Left ventricle myocardium inferior (tissue), 1 donor: Measurements from ENCODE around the gene BAG2. TPM values are rescaled to one million over a fixed set of nuclear protein-coding genes. Genes with fewer than 3 reads are reported as not detected.

Experiments used
- DNase-seq: peaks from one replicate; pipeline ENCODE4 v3.0.0-alpha.2; 2020
- H3K27ac ChIP-seq: fragments of 200-600 bp; replicated peaks from 2 replicates; pipeline ENCODE4 v1.8.0; 2021
- H3K27me3 ChIP-seq: fragments of 200-600 bp; 2 replicates; pipeline ENCODE4 v1.8.0; 2021; ENCODE audit warnings: low read depth
- H3K36me3 ChIP-seq: fragments of 200-600 bp; 2 replicates; pipeline ENCODE4 v1.8.0; 2021
- H3K4me1 ChIP-seq: fragments of 200-600 bp; 2 replicates; pipeline ENCODE4 v1.8.0; 2021
- H3K4me3 ChIP-seq: fragments of 200-600 bp; 2 replicates; pipeline ENCODE4 v1.8.0; 2021; ENCODE audit warnings: mild to moderate bottlenecking, moderate library complexity
- H3K9me3 ChIP-seq: fragments of 200-600 bp; replicated peaks from 2 replicates; pipeline ENCODE4 v1.8.0; 2021
- intact Hi-C: fragments of 100-400 bp; cut with micrococcal nuclease; formaldehyde crosslinking; loops from one replicate; pipeline ENCODE4 v1.11.0; 2022
- total RNA-seq: library from RNA; stranded (reverse); fragmentation: NEBNext Ultra II Directional; extraction: Animal tissue kit (Norgen Biotek cat#: 25700); gene quantifications from one replicate; pipeline ENCODE4 v1.2.1, GENCODE V29; 2021
- TF ChIP-seq, protein P1 (sequence below): fragments of 200-600 bp; IDR thresholded peaks from 2 replicates; pipeline ENCODE4 v1.8.0; 2021; ENCODE audit warnings: antibody characterized with exemption, mild to moderate bottlenecking, borderline replicate concordance
- donor health status: DM: no; HTN: yes; CAD: no; lungs with severe emphysema.

BAG2 gene
- total RNA-seq, 1 donor from 2014 or later, result 11.2 TPM

DNA sequence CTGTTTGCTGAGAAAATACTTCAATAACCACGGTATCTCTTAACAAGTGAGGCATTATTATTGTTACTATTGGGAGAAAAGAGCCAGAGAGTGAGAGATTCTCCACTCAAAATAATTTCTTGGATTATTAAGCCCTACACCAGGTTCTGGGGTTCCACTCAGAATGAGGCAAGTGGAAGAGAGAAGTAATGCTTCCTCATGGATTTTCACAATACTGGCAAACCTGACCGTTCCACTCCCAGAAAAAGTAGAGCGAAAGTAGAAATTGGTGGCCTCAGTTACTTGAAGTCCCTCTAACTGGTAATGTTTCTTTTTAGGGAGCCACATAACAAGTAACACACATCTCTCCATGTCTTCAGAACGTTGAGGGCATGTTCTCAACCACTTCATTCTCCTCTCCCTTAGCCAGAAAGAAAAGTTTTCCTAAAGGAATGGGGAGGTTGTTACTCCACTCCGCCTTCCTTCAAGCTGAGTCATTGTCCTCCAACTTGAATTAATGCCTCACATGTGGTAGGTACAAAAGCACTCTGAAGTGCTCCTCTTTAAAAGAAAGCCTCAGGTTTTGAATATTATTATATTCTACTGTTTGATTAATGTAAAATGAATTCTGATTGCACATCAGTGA is 1.9 kb downstream of the BAG2 start:
- peak overlapping the region; percentile 95 for H3K27ac ChIP-seq
- intact Hi-C loops, result no loop called here
- H3K36me3 ChIP-seq, result no peaks in the 10 kb centered on the region
- DNase-seq, result no peak
- H3K27me3 ChIP-seq, result no peaks in the 10 kb centered on the region
- peaks cover 68% of the 10 kb centered on the region for H3K4me1 ChIP-seq
- no peaks in the 10 kb centered on the region for H3K9me3 ChIP-seq
- TF ChIP-seq, protein P1, sequence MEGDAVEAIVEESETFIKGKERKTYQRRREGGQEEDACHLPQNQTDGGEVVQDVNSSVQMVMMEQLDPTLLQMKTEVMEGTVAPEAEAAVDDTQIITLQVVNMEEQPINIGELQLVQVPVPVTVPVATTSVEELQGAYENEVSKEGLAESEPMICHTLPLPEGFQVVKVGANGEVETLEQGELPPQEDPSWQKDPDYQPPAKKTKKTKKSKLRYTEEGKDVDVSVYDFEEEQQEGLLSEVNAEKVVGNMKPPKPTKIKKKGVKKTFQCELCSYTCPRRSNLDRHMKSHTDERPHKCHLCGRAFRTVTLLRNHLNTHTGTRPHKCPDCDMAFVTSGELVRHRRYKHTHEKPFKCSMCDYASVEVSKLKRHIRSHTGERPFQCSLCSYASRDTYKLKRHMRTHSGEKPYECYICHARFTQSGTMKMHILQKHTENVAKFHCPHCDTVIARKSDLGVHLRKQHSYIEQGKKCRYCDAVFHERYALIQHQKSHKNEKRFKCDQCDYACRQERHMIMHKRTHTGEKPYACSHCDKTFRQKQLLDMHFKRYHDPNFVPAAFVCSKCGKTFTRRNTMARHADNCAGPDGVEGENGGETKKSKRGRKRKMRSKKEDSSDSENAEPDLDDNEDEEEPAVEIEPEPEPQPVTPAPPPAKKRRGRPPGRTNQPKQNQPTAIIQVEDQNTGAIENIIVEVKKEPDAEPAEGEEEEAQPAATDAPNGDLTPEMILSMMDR, result no peak
- peak overlapping the region; percentile 83 for H3K4me3 ChIP-seq

DNA sequence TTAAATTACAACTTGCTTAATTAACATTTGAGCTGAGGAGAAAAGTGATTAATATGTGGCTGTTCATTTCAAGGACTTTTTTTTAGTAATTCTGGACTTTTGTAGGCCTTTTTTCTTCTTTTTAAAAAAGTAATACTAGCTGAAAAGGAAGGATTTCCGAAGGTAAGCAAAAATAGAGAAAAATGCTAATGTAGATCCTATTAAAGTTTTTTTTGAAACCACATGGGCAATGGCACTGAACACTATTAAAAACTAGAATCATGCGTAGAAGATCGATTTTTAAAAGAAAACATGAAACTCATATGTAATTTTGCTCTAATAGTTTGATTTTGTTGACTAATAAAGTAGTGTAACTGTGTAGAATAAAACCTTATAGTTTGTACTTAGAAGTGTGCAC is 2.4 kb downstream of the BAG2 start:
- intact Hi-C loops, result no loop called here
- DNase-seq, result no peak
- H3K4me3 ChIP-seq, result peak overlapping the region; percentile 83
- TF ChIP-seq, protein P1, result no peak
- no peaks in the 10 kb centered on the region for H3K27me3 ChIP-seq
- no peaks in the 10 kb centered on the region for H3K9me3 ChIP-seq
- peaks cover 74% of the 10 kb centered on the region for H3K4me1 ChIP-seq
- H3K36me3 ChIP-seq, result no peaks in the 10 kb centered on the region
- peak overlapping the region; percentile 95 for H3K27ac ChIP-seq

DNA sequence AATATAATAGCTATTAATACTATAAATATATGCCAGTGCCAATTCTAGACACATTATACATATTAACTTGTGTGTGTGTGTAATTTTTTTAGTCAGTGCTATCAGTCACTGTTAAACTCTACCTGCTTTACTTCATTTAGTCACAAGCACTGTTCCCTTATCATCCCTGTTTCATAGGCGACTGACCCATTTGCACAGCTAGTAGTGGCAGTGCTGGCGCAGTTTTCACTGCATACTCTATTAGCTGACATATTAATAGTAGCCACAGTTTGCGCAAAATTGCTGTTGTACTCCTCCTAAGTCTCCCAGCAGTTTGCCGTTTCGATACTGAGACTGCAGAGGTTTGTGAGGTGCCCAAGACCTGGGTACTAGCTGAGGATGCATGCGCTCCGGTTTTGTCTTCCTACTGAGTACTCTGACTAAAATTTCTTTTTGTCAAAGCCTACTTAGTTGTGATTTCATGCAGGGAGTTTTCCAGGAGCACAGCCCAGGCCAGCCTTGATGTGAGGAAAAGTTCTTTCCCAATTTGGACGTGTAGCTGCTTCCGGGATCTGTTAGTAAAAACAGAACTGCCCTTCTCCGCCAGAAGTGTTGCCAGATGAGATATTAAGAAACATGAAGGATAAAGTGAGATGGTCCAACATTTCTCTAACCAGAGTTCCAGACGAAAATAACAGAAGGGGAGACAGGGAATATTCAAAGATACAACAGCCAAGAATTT is 5.6 kb downstream of the BAG2 start:
- Histone ChIP-seq H3K4me3 (peak overlapping the region; percentile 50), H3K9me3 (no peaks in the 10 kb centered on the region), H3K27me3 (no peaks in the 10 kb centered on the region), H3K36me3 (peaks cover 7% of the 10 kb centered on the region), H3K27ac (peak overlapping the region; percentile 84), H3K4me1 (peaks cover 89% of the 10 kb centered on the region)
- TF ChIP-seq, protein P1, result no peak
- intact Hi-C loops, result no loop called here
- peak; percentile 36 for DNase-seq

DNA sequence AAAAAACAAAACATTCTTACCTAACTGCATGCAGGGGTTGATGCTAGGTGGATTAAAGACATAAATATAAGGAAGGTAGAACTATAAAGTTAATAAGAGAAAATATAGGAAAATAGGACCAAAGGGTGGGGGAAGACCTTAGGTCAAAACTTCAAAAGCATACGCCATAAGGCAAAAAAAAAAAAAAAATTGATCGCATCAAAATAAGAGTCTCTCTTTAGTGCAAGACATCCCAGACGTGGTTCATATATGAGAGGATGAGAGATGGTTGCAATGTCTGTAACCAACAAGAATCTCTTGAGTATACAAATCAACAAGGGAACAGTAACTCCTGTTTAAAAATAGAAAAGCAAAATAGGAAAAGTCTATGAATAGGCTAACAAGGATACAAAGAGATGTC is 8.5 kb downstream of the BAG2 start:
- Histone ChIP-seq H3K27ac (peak overlapping the region; percentile 2), H3K36me3 (peaks cover 27% of the 10 kb centered on the region), H3K27me3 (no peaks in the 10 kb centered on the region), H3K9me3 (no peaks in the 10 kb centered on the region), H3K4me3 (no peak overlapping the region), H3K4me1 (peaks cover 62% of the 10 kb centered on the region)
- TF ChIP-seq, protein P1, result no peak
- no peak for DNase-seq
- intact Hi-C loops, result no loop called here

DNA sequence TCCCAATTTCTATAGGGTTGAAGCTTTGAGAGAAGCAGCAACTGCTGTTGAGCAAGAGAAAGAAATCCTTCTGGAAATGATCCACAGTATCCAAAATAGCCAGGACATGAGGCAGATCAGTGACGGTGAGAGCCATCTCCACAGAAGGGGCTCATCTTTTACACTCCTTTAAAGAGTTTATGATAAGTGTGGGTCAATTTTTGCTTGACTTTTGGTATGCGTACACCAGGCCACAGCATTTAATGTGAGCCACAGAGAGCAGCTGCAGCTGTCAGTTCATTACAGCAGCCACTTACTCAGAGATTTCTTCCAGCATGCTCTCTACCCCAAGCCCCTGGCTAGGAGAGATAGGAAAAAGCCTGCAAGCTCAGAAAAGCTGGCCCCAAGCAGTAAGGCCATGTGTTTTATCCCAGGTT is 9.9 kb downstream of the BAG2 start:
- H3K36me3 ChIP-seq, result peaks cover 27% of the 10 kb centered on the region
- H3K4me1 ChIP-seq, result peaks cover 49% of the 10 kb centered on the region
- DNase-seq, result no peak
- intact Hi-C loops, result no loop called here
- no peak overlapping the region for H3K4me3 ChIP-seq
- TF ChIP-seq, protein P1, result no peak
- no peaks in the 10 kb centered on the region for H3K9me3 ChIP-seq
- H3K27ac ChIP-seq, result peak overlapping the region; percentile 57
- H3K27me3 ChIP-seq, result no peaks in the 10 kb centered on the region
